ENCODE measurements around the gene CREB3L2.

DNA sequence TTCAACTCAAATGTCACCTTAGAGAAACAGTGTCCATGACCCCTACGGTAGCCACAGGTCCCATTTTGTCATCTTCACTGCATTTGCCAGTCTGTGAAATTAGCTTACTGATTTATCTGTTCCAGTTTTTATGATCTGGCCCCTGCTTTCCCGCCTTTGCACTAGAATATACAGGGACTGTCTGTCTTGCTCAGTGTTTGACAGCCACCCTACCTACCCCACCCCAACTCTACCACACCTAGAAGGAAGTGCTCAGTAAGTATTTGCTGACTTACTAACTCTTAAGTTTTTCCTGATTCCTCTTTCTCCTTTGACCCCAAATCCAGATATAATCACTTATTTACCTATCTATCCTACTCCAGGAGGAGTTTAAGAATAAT lies 49.5 kb downstream of the CREB3L2 start:
- TF ChIP-seq, protein P1, sequence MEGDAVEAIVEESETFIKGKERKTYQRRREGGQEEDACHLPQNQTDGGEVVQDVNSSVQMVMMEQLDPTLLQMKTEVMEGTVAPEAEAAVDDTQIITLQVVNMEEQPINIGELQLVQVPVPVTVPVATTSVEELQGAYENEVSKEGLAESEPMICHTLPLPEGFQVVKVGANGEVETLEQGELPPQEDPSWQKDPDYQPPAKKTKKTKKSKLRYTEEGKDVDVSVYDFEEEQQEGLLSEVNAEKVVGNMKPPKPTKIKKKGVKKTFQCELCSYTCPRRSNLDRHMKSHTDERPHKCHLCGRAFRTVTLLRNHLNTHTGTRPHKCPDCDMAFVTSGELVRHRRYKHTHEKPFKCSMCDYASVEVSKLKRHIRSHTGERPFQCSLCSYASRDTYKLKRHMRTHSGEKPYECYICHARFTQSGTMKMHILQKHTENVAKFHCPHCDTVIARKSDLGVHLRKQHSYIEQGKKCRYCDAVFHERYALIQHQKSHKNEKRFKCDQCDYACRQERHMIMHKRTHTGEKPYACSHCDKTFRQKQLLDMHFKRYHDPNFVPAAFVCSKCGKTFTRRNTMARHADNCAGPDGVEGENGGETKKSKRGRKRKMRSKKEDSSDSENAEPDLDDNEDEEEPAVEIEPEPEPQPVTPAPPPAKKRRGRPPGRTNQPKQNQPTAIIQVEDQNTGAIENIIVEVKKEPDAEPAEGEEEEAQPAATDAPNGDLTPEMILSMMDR (tag by site-specific recombination; IDR thresholded peaks at IDR 0.05): no peak
- TF ChIP-seq YY1 (tag by site-specific recombination; IDR thresholded peaks at IDR 0.05) (no peak), ZNF624 (tag by site-specific recombination; IDR thresholded peaks at IDR 0.05) (no peak), KLF9 (tag by site-specific recombination; IDR thresholded peaks at IDR 0.05; ENCODE audit: low read depth) (no peak), ZBTB20 (tag by site-specific recombination; IDR thresholded peaks at IDR 0.05) (no peak), ZNF701 (tag by site-specific recombination; IDR thresholded peaks at IDR 0.05) (no peak), OSR2 (tag by site-specific recombination; IDR thresholded peaks at IDR 0.05) (no peak), ZNF121 (tag by site-specific recombination; IDR thresholded peaks at IDR 0.05) (no peak), ZNF10 (tag by site-specific recombination; IDR thresholded peaks at IDR 0.05) (no peak), KLF1 (tag by site-specific recombination; IDR thresholded peaks at IDR 0.05) (peak; percentile 44; the same call in 1 of the 2 replicates), TRIM28 (IDR thresholded peaks at IDR 0.05; ENCODE audit: borderline replicate concordance, low read length) (no peak), ZNF157 (tag by site-specific recombination; IDR thresholded peaks at IDR 0.05) (no peak), SALL2 (tag by site-specific recombination; IDR thresholded peaks at IDR 0.05; ENCODE audit: borderline replicate concordance) (no peak)
